Stimulated activated CD4-positive, alpha-beta T cell treated with anti-CD3 and anti-CD28 coated beads, Interleukin-1b, Interleukin-23, amount 100 ng/mL, for 24 hours (primary cell): ENCODE measurements around the gene CCNC.

ENCODE experiments used
- DNase-seq, 4 experiments: peaks; one replicate each; pipeline ENCODE4 v3.0.0-alpha.2; 2020; ENCODE audit warnings: low read depth in 4 of 4, low spot score in 1 of 4

The CCNC gene

DNA sequence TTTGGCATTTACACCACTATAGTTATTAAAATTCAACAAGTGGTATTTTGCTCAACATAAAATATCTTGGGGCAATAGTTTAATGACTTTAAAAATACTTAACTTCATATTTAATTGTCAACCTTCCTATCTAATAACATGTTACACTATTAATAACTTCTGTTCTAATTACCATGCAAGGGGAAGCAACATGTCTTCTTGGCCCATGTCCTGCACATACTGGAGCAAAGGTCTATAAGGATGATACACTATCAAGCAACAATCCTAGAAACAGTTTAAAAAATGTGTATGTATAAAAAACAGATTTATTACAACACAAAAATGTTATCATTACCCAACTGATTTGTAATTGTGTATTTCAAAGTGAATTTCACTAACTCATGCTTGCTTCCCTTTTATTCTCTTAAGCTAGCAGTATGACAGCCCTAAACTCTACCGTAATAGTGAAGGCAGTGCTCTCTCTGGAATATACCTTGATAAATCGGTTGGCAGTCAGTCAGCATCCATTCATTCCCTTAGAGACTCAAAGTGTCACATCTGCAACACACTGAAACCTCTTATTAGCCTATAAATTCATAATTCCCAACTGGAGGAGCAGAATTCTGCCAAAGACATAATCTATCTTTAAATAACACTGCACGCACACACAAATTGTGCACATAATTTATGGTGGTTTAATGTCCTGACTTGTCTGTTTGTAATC lies 18.3 kb downstream of the CCNC start:
- DNase-seq: no peak

DNA sequence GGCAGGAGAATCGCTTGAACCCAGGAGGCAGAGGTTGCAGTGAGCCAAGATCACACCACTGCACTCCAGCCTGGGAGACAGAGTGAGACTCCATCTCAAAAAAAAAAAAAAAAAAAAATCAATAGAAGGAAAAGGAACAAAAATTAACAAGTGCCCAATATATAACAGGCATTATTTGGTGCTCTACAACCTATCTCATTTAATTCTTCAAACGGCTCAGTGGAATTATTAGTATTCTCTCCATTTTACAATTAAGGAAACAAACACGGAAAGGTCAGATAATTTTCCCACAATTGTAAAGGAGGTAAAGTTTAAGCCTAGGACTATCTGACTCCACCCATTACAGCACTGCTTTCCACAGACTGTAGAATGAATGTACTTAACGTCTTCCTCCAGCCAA lies 19.8 kb downstream of the CCNC start:
- no peak for DNase-seq

DNA sequence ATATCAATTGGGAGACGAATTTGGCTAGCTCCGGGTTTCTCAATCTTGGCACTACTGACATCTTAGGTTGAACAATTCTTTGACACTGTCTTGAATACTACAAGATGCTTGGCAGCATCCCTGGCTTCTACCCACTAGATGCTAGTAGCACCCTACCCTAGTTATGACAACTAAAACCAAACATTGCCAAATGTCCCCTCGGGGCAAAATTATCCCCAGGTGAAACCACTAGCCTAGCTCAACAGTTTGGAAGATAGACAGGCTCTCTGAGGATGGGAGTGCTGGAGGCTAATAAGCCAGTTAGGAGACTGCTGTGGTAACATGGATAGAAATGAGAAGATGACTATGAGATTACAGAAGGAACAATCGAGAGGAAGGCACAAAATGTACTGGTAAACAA lies 20.9 kb downstream of the CCNC start:
- DNase-seq: no peak

DNA sequence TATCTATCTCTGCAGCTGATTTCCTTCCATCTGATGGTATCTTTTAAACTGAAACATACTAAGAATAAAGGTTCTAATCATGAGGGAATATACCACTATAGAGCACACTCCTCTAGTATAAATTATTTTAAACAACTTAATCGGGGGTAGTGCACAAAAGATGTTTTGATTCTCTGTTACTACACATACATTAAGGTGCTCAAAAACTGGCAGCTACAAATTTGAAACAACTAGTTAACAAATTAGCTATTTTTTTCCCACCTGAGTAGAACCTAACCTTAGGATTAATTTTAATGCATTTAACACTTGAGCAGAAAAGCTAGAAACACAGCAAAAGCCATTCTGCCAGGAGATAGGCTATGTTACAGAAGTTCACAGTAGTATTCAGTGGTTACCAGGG lies 23.0 kb downstream of the CCNC start:
- no peak for DNase-seq

DNA sequence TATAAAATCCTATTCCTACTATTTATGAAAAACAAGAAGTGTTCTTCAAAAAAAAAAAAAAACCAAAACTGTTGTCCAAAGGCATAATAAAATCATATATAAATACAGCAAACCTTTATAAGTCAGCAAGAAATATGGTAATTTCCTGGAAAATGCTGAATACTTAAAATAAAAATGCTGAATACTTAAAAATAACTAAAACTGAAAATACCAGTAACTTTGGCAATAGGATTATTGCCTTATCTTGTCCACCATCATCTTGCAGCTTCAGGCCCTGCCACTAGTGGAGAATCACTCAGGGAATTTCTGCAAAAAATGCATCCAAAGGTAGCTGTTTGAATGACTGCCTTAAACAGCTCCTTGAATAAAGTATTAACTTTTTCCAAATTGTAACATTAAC lies 24.5 kb downstream of the CCNC start:
- DNase-seq: no peak

DNA sequence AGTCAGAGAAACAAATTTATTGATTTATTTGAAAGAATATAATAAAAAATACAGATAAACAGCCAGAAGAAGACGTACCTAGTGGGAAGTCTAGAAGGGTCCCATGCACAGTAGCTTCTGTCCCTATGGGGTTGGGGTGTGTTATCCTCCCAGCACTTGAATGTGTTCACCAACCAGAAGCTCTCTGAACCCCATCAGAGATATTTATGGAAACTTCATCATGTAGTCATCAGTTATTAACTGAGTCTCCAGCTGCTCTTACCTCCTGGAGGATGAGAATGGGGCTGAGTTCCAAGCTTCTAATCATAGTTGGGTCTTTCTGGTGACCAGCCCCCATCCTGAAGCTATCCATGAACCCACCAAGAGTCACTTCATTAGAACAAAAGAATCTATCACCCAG lies 37.8 kb downstream of the CCNC start:
- no peak for DNase-seq

DNA sequence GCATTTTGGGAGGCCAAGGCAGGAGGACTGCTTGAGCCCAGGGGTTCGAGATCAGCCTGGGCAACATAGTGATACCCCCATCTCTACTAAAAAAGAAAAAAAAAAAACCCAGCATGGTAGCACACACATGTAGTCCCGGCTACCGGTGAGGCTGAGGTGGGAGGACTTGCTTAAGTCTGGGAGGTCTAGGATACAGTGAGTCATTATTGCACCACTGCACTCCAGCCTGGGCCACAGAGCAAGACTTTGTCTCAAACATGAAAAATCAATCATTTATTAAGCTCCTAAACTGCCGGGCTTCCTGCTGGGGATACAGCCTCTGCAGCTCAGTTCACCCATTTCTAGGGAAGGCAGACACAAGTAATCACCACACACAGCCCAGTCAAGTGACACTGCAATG lies 45.9 kb downstream of the CCNC start:
- DNase-seq: no peak

DNA sequence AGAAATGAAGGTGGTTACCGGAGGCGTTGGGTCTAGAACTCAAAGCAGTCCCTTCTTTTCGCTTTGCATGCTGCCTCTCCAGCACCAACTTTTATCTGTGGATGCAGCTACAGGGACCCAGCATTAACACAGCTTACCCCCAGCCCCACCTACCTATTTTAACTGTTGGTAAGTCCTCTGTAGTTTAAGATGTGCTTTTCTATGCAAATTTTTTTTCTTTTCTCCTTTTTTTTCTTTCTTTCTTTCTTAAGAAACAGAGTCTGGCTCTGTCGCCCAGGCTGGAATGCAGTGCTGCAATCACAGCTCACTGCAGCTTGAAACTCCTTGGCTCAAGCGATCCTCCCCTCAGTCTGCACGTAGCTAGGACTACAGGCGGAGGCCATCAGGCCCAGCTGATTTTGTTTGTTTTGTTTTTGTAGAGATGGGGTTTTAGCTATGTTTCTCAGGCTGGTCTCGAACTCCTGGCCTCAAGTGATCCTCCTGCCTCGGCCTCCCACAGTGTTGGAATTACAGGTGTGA lies 46.8 kb downstream of the CCNC start:
- no peak for DNase-seq

DNA sequence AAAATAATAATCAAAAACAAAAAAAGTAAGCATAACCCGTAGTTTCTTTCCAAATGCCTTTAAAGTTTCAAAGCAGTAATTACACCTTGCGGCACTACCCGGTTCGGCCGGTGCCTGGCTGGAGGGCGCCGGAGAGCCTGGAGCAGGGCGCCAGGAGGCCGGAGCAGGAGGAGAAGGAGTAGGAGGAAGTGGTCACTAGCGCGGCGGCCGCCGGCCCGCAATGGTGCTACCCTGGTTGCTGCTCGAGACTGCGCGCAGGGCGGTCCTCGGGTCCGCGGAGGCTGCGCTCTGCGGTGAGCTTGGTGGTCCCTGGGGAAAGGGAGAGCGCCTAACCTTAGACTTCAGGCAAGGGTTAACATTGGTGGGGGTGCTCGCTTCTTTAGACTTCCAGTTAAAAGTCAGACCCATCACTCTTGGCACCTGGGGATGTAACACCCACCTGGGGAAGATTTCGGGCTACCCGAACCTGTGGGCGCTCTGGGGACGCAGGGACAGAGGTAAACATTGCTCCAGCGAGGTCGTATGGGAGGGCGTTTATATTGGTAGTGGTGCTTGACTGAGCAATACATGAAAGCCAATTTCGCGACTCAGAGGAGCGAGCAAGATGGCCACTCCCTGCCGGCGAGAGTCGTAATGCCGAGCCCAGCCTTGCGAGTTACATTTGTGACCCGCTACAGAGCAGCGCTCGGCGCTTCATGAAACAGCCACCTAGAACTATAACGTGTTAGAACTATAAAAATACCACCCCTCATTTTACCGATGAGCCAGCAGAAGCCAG lies 47.4 kb downstream of the CCNC start:
- DNase-seq: peak; percentile 25 to 57 (median 40)

DNA sequence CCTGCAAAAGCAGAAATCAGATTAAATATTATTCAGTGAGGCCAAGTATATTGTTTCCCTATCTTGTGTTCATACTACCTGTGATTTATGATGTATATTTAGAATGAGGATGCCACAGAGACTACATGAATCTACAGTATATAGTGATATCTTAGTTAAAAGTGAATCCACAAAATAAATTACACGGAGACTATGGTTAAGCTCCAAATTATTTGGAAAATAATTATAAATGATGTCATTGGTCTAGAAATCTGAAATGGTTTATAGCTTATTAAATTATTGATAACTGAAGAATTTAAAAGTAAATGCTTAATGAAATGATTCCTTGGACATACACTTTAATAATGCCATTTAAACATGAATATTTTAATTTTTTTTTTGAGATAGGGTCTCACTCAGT lies 49.0 kb downstream of the CCNC start:
- DNase-seq: no peak

DNA sequence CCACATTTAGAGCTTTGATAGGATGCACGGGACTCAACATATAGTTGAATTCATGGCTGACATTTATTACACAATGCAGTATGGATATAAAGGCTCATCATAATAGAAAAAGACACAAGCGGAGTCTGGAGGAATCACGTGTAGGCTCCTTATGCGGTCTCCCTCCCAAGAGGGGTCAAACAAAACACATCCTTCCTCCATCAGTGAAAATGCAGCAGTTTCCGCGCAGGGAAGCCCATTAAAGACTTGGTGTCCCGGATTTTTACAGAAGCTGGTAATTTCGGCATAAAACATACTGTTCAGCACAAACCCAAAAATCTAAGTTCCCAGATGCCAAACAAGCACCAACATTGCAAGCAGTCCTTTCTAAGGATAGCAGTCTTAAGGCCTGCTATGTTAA lies 54.4 kb downstream of the CCNC start:
- no peak for DNase-seq

DNA sequence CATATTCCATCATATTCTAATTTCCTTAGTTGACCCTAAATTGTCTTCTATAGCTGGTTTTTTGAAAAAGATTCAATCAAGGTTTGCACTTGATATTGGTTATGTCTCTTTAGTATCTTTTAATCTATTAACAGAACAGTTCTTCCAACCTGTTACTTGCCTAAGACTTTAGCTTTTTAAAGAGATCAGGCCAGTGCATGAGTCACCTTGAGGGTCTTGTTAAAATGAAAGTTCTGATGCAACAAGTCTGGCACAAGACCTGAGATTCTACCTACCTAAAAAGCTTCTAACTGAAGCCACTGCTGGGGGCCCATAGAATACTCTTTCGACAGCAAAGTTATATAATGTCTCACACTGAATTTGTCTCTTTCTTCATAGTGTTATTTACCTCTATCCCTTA lies 56.4 kb downstream of the CCNC start:
- DNase-seq: no peak

DNA sequence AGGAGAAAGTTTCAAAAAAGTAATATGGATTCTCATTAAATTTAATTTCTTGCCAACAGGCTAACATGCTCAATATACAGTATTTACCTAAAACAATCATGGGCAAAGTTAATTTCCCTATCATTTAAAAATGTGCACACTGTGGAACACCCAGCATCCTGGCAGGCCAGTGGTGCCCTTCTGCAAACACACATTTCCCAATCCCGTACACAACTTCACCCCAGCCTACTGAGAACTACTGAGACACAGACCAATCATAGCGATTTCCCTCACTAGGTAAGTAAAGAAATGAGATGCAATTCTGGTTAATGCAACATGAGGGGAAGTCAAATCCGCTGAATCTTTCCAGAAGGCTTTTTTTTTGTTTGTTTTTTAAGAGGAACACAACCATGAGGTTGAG lies 60.8 kb downstream of the CCNC start:
- DNase-seq: no peak

DNA sequence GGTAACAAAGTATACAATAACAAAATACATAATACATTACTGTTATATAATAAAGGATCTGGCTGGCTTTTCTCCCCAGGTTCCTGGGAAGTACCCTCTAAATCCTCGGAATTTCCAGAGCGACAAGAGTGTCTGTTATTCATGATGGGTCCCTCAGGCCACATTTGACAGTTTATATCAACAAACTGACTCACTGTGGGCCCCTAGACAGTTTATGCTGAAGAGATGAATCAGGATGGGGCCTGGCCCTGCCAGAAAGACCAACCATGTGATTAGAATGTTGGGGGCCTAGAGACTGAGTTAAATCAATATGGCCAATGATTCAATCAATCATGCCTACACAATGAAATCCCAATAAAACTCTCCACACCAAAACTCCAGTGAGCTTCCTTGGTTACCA lies 66.7 kb downstream of the CCNC start:
- no peak for DNase-seq

DNA sequence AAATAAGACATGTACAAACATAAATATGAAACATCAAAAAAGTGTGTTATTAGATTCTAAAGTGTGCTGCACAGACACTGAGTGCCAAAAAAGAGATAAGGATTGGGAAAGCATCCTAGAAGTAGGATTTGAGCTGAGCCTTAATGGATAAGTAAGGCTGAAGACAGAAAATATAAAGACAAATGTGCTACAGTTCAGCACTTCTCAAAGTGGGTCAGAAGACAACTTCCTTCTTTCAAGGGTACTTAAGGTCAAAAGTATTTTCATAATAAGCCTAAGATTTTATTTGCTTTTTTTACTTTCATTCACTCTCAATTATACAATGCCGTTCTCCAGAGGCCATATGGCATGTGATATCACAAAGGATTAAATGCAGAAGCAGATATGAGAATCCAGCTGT lies 70.0 kb downstream of the CCNC start:
- no peak for DNase-seq

DNA sequence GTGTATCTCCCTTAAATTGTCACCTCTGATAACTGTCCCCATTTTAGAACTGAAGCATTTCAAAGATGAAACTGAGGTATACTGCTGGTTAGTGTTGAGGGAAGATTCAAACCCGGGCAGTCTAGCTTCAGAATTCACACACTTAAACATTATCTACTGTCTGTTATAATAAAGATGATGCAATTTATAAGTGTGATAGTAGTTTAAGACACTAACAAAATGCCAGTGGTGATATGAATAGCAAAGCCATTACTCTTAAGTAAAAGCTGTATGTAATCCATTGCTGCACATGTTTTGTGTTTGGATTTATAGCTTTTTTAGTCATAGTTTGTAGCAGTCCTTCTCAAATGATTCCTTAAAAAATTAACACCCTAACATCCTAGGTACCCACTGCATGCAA lies 73.0 kb downstream of the CCNC start:
- DNase-seq: no peak
